ENCODE results near the gene PRKCA. TPM values are rescaled to one million over a fixed set of nuclear protein-coding genes. Genes with fewer than 3 reads are reported as not detected.

The PRKCA gene
- total and polyA plus RNA-seq, 4 donors = 3.0 to 14.1 (median 5.4) TPM

DNA sequence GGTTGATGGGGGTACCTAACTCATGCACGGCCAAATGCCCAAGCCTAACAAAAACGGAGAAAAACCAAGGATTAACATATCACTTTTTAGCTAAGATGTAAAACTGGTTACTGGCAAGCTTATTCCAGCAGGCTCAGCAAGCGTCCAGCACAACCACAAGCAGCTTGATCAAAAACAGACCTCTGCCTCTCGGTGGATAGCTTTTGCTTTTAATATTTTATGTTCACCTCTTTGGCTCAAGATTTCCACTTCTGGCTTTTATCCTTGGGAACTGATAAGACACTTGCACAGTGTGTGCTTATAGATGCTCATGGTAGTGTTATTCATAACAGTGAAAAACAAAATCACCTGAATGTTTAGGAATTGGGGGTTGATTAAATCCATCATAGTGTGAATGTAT is 325.6 kb downstream of the PRKCA start:
- TF ChIP-seq, protein P1, sequence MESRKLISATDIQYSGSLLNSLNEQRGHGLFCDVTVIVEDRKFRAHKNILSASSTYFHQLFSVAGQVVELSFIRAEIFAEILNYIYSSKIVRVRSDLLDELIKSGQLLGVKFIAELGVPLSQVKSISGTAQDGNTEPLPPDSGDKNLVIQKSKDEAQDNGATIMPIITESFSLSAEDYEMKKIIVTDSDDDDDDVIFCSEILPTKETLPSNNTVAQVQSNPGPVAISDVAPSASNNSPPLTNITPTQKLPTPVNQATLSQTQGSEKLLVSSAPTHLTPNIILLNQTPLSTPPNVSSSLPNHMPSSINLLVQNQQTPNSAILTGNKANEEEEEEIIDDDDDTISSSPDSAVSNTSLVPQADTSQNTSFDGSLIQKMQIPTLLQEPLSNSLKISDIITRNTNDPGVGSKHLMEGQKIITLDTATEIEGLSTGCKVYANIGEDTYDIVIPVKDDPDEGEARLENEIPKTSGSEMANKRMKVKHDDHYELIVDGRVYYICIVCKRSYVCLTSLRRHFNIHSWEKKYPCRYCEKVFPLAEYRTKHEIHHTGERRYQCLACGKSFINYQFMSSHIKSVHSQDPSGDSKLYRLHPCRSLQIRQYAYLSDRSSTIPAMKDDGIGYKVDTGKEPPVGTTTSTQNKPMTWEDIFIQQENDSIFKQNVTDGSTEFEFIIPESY (IDR thresholded peaks at IDR 0.05) = no peak
- no peak for TF ChIP-seq NR2F2 (IDR thresholded peaks at IDR 0.05)
- TF ChIP-seq, protein P2, sequence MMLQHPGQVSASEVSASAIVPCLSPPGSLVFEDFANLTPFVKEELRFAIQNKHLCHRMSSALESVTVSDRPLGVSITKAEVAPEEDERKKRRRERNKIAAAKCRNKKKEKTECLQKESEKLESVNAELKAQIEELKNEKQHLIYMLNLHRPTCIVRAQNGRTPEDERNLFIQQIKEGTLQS (IDR thresholded peaks at IDR 0.05) = no peak
- TF ChIP-seq HNF4G (IDR thresholded peaks at IDR 0.05) = no peak
- no peak for TF ChIP-seq EGR1 (IDR thresholded peaks at IDR 0.05; ENCODE audit: low read depth in 2 of 2)
- no peak for TF ChIP-seq TAF1 (conservative IDR thresholded peaks at IDR 0.05)
- no peak for TF ChIP-seq HNF4A (conservative IDR thresholded peaks at IDR 0.05)
- no peak for TF ChIP-seq SP1 (IDR thresholded peaks at IDR 0.05)
- TF ChIP-seq RXRA (IDR thresholded peaks at IDR 0.05) = no peak
- TF ChIP-seq JUND (IDR thresholded peaks at IDR 0.05) = no peak
- H3K4me3 ChIP-seq (ENCODE audit: low read depth in 1 of 3, low read length in 3 of 3) = no peak overlapping the region
- 92% methylated on average over 4 of the region's 4 CpGs for WGBS
- H3K9me3 ChIP-seq (ENCODE audit: control insufficient read depth in 4 of 4, low read length in 3 of 4) = no peaks in the 10 kb centered on the region
- DNase-seq (ENCODE audit: low spot score) = no peak
- H3K9ac ChIP-seq (ENCODE audit: low read depth in 1 of 2, low read length in 2 of 2) = no peak overlapping the region
- H3K36me3 ChIP-seq (ENCODE audit: control insufficient read depth in 4 of 4, insufficient read depth in 3 of 4, low read depth in 1 of 4, low read length in 3 of 4) = no peaks in the 10 kb centered on the region
- H3K27me3 ChIP-seq (ENCODE audit: control insufficient read depth in 4 of 4, insufficient read depth in 4 of 4, low read length in 3 of 4) = no peaks in the 10 kb centered on the region
- H3K4me1 ChIP-seq (ENCODE audit: control insufficient read depth in 4 of 4, insufficient read depth in 4 of 4, low read length in 3 of 4) = no peaks in the 10 kb centered on the region
- no peak overlapping the region for H3K27ac ChIP-seq (ENCODE audit: low read depth in 1 of 2, low read length in 2 of 2)

DNA sequence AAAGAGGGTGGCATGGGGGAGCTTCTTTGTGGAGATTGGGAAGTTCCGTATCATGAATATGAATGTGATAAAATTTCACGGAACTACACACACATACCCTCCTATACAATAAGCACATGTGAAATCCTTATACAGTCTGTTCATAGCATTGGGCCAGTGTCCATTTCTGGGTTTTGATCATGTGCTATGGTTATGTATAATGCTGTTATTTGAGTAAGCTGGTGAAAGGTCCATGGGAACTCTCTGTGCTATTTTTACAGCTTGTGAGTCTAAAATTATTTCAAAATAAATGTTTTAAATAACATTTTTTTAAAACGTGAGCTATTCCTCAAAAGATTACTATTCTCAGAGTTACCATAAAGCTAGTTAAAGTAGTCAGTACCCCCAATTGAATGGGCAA is 327.3 kb downstream of the PRKCA start:
- H3K9me3 ChIP-seq (ENCODE audit: control insufficient read depth in 4 of 4, low read length in 3 of 4) = no peaks in the 10 kb centered on the region
- no peak for DNase-seq (ENCODE audit: low spot score)
- H3K9ac ChIP-seq (ENCODE audit: low read depth in 1 of 2, low read length in 2 of 2) = no peak overlapping the region
- H3K27me3 ChIP-seq (ENCODE audit: control insufficient read depth in 4 of 4, insufficient read depth in 4 of 4, low read length in 3 of 4) = no peaks in the 10 kb centered on the region
- TF ChIP-seq, protein P3, sequence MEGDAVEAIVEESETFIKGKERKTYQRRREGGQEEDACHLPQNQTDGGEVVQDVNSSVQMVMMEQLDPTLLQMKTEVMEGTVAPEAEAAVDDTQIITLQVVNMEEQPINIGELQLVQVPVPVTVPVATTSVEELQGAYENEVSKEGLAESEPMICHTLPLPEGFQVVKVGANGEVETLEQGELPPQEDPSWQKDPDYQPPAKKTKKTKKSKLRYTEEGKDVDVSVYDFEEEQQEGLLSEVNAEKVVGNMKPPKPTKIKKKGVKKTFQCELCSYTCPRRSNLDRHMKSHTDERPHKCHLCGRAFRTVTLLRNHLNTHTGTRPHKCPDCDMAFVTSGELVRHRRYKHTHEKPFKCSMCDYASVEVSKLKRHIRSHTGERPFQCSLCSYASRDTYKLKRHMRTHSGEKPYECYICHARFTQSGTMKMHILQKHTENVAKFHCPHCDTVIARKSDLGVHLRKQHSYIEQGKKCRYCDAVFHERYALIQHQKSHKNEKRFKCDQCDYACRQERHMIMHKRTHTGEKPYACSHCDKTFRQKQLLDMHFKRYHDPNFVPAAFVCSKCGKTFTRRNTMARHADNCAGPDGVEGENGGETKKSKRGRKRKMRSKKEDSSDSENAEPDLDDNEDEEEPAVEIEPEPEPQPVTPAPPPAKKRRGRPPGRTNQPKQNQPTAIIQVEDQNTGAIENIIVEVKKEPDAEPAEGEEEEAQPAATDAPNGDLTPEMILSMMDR (IDR thresholded peaks at IDR 0.05; ENCODE audit: low read depth, low read length, missing input control) = no peak
- TF ChIP-seq, protein P4, sequence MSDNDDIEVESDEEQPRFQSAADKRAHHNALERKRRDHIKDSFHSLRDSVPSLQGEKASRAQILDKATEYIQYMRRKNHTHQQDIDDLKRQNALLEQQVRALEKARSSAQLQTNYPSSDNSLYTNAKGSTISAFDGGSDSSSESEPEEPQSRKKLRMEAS (IDR thresholded peaks at IDR 0.05) = no peak
- no peak for TF ChIP-seq EGR1 (IDR thresholded peaks at IDR 0.05; ENCODE audit: low read depth in 2 of 2)
- TF ChIP-seq NR2F2 (IDR thresholded peaks at IDR 0.05) = no peak
- no peak overlapping the region for H3K27ac ChIP-seq (ENCODE audit: low read depth in 1 of 2, low read length in 2 of 2)
- no peaks in the 10 kb centered on the region for H3K36me3 ChIP-seq (ENCODE audit: control insufficient read depth in 4 of 4, insufficient read depth in 3 of 4, low read depth in 1 of 4, low read length in 3 of 4)
- 94% methylated on average over 3 of the region's 3 CpGs for WGBS
- H3K4me3 ChIP-seq (ENCODE audit: low read depth in 1 of 3, low read length in 3 of 3) = no peak overlapping the region
- no peaks in the 10 kb centered on the region for H3K4me1 ChIP-seq (ENCODE audit: control insufficient read depth in 4 of 4, insufficient read depth in 4 of 4, low read length in 3 of 4)

DNA sequence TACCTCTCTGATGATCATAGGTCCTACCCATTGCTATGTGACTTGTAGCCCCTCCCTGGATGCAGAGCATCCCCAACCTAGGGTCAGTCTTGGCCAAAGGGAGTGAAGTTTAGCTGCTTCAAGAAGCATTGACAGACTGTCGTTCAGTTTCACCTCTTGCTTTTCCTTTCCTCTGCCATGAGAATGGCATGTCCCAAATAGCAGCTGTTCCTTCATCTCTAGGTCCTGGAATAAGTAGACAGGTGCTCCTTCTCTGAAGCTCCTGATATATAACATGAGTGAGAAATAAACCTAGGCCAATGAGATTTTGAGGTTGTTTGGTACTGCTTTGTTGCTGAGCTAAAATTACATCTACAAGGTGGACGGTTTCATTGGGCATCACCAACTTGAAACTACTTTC is 328.0 kb downstream of the PRKCA start:
- Histone ChIP-seq H3K9ac (ENCODE audit: low read depth in 1 of 2, low read length in 2 of 2) (no peak overlapping the region), H3K27ac (ENCODE audit: low read depth in 1 of 2, low read length in 2 of 2) (no peak overlapping the region), H3K36me3 (ENCODE audit: control insufficient read depth in 4 of 4, insufficient read depth in 3 of 4, low read depth in 1 of 4, low read length in 3 of 4) (no peaks in the 10 kb centered on the region), H3K4me1 (ENCODE audit: control insufficient read depth in 4 of 4, insufficient read depth in 4 of 4, low read length in 3 of 4) (no peaks in the 10 kb centered on the region), H3K27me3 (ENCODE audit: control insufficient read depth in 4 of 4, insufficient read depth in 4 of 4, low read length in 3 of 4) (no peaks in the 10 kb centered on the region), H3K4me3 (ENCODE audit: low read depth in 1 of 3, low read length in 3 of 3) (no peak overlapping the region), H3K9me3 (ENCODE audit: control insufficient read depth in 4 of 4, low read length in 3 of 4) (no peaks in the 10 kb centered on the region)
- TF ChIP-seq EGR1 (IDR thresholded peaks at IDR 0.05; ENCODE audit: low read depth in 2 of 2) = no peak
- TF ChIP-seq RXRA (IDR thresholded peaks at IDR 0.05) = no peak
- no peak for TF ChIP-seq GABPA (IDR thresholded peaks at IDR 0.05 in 1 of 2, conservative IDR thresholded peaks at IDR 0.05 in 1 of 2)
- no peak for TF ChIP-seq HNF4A (conservative IDR thresholded peaks at IDR 0.05)
- TF ChIP-seq, protein P3 (IDR thresholded peaks at IDR 0.05; ENCODE audit: low read depth, low read length, missing input control) = no peak
- 96% methylated on average over 2 of the region's 2 CpGs for WGBS
- DNase-seq (ENCODE audit: low spot score) = no peak

Data from liver (tissue), 9 donors.